ENCODE measurements around the gene PARD3B. TPM values are rescaled to one million over a fixed set of nuclear protein-coding genes. Genes with fewer than 3 reads are reported as not detected.

Gene PARD3B
- polyA plus RNA-seq, 5 donors, result 13.6 to 22.9 (median 19.4) TPM

DNA sequence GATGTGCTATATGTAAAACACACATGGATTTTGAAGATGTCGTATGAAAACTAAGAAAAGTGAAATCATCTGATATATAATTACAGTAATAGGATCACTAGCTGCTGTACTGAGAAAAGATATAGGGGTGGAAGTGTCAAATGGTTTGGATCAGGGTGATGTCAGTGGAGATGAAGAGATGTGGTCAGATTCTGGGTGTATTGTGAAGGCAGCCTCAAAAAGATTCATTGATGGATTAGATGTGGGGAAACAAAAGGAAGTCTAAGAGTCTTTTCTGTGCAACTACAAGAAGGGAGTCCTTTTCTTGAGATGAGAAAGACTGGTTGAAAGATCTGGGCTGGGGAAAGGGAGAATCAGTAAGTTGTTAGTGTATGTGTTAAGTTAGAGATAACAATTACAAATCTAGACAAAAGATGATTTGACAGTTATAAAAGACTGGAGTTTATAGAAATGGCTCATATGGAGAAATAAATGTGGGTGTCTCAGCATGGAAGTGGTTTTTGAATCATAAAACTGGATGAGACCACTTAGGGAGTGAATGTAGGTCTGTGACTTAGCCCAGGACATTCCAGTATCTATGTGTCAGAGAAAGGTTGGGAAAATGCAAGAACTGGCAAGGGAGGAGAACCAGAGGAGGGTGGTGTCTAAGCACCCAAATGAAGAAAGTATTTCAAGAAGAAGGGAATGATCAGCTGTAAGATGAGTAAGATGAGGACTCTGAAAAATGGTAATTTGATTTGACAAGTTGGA is 347.4 kb downstream of the PARD3B start:
- DNase-seq, result no peak

DNA sequence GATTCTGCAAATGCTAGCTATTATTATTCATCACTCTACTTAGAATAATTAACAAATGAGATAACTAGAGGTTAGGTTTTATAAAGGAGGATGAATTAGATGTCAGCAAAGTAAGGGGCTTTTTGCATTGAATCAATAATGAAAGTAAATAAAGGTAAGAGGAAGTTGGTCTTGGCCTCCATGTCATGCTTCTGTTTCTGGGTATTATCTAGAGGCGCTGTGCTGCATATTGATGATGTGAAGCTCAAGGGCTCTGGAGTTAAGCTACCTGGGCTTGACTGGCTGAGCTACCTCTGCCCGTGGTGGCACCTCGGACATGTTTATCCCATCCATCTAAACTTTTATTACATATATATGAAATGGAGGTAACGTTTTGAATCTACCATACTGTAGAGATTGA is 350.9 kb downstream of the PARD3B start:
- DNase-seq, result no peak

DNA sequence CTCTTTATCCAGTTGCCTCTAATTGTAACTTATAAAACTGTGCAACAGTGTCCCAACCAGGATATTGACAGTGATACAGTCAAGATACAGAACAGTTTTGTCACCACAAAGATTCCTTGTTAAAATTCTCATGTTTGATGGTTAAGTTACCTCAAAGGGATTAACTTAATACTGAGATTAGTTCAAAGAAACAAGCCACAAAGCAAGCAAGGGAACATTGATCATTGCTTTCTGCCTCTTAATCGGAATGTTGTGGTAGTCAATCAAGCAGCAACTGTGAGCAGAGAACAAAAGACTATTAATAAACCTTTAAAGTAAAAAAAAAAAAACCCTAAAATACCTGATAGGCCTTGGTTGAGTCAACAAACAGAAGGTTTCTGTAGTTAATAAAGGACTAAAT is 352.3 kb downstream of the PARD3B start:
- DNase-seq, result no peak

DNA sequence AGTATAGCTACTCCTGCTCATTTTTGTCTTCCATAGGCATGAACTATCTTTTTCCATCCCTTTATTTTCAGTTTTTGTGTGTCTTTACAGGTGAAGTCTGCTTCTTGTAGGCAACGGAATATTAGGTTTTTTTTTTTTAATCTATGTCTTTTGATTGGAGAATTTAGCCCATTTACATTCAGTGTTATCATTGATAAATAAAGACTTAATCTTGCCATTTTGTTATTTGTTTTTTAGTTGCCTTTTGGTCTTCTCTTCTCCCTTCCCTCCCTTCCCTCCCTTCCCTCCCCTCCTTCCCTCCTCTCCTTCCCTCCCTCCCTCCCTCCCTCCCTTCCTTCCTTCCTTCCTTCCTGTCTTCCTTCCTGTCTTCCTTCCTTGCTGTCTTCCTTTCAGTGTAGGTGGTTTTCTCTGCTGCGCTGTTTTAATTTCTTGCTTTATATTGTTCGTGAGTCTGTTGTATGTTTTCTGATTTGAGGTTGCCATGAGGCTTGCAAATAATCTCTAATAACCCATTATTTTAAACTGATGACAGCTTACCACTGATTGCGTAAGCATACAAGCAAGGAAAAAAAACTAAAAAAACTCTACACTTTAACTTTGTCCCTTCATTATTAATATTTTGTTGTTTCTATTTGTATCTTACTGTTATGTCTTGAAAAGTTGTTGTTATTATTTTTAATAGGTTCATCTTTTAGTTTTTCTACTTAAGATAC is 353.8 kb downstream of the PARD3B start:
- DNase-seq, result no peak

DNA sequence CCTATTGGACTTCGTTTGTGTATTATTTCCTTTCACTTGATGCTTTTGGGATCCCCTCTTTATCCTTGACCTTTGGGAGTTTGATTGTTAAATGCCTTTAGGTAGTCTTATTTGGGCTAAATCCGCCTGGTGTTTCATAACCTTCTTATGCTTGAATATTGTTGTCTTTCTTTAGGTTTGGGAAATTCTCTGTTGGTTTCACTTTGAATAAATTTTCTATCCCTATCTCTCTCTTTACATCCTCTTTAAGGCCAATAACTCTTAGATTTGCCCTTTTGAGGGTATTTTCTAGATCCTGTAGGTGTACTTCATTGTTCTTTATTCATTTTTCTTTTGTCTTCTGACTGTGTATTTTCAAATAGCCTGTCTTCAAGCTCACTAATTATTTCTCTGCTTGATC is 354.7 kb downstream of the PARD3B start:
- no peak for DNase-seq

DNA sequence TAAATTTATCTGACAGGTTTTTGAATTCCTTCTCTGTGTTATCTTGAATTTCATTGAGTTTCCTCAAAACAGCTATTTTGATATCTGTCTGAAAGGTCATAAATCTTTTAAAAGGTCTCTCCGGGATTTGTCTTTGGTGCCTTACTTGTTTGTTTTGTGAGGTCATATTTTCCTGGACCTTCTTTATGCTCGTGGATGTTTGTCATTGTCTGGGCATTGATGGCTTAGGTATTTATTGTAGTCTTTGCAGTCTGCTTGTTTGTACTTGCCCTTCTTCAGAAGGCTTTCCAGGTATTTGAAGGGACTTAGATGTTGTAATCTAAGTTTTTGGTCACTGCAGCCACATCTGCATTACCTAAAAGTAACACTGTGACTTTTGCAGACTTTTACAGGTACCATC is 355.2 kb downstream of the PARD3B start:
- no peak for DNase-seq

DNA sequence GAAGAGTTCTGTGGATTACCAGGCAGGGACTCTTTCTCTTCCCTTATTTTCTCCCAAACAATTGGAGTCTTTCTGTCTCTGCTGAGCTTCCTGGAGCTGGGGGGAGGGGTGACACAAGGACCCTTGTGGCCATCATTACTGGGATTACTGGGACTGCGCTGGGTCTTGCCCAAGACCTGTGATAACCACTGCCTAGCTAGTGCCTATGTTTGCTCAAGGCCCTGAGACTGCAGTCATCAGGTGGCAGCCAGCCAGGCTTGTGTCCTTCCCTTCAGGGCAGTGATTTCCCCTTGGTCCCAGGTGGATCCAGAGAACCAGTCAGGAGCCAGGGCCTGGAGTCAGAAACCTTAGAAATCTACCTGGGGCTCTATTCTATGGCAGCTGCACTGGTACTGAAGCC is 355.6 kb downstream of the PARD3B start:
- DNase-seq, result no peak

DNA sequence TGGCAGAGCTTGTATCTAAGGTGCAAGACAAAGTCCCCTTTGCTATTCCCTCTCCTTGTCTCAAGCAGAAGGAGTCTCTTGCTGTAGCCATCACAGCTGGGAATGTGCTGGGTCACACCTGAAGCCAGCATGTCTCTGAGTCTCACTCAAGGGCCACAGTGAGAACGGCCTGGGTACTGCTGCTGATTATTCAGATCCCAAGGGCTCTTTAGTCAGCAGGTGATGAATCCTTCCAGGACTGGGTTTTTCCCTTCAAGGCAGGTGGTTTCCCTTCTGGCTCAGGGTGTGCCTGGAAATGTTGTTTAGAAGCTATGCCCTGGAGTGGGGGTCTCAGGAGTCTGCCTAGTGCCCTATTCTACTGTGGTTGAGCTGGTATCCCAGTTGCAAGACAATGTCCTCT is 356.3 kb downstream of the PARD3B start:
- DNase-seq, result no peak

DNA sequence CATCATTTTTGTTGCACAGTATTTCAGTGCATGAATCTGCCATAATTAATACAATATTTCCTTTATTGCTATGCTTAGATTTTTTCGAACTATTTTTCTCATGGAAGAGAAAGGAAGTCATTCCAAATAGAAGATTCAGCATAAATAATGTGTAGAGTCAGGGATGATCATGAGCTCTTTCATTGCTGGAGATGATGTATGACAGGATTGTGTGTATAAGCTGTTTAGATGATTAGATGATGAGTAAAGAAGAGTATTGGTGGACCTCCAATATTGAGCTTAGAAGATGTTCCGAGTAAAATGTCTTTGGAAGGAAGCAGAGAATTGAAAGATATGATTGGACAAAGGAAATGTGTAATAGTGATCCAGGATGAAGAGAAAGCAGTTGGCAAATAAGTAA is 364.5 kb downstream of the PARD3B start:
- no peak for DNase-seq

DNA sequence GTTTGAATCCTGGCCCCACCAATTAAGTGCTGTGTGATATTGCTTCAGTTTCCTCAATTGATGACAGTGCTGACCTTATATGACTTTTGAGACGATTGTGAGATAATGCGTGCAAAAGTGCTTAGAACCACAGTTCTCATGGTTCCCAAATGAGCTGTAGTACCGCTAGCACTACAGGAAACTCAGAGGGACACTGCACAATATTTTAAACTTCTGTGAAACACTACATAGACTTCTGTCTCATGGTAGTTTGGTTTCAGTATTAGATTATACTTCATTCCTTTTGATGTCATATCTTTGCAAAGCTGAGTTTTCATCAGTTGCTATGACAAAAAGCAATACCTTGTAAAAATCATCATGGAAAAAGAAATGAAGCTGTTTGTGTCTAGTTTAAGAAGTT is 368.0 kb downstream of the PARD3B start:
- DNase-seq, result no peak

DNA sequence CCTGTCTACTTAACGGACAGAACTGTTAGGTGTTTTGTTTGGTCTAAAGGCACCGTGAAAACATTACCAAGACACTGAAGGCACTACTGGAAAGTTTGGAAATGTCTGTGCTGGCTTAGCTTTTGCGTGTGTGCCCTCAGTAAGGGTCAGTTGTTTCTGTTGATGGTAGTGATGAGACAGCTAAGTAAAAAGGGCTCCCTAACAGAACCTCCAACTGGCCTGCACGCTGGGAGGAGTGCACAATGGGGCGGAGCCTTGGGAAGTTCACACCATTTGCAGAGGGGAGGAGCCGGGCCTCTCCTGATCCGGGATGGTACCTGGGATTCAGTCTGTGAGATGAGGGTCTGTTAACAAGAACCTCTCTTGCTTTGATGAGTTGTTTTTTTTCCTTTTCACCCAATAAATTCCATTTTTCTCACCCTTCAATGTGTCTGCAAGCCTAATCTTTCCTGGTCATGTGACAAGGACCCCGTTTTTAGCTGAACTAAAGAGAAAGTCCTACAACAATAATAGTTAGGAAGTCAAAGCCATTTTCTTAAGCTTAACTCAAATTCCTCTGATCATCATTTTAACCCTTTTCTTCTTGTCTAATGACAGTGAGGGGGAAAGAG is 368.7 kb downstream of the PARD3B start:
- no peak for DNase-seq

DNA sequence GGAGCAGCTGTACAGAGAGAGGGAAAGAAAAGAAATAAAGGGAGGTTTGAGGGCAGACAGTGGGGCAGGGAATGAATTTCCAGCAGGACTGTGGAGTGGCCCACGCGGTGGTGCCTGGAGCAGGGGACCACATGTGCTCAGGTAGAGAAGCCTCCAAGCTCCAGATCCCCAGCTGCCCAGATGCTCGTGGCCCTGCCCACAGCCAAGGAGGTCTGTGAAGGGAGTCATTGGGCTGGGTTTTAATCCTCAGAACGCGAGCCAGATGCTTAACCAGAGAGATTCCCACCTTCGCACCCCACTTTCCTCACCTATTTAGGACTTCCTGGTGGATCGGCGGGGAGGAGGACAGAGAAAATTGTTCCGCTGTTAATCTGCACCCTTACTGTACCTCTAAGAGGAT is 369.4 kb downstream of the PARD3B start:
- no peak for DNase-seq

DNA sequence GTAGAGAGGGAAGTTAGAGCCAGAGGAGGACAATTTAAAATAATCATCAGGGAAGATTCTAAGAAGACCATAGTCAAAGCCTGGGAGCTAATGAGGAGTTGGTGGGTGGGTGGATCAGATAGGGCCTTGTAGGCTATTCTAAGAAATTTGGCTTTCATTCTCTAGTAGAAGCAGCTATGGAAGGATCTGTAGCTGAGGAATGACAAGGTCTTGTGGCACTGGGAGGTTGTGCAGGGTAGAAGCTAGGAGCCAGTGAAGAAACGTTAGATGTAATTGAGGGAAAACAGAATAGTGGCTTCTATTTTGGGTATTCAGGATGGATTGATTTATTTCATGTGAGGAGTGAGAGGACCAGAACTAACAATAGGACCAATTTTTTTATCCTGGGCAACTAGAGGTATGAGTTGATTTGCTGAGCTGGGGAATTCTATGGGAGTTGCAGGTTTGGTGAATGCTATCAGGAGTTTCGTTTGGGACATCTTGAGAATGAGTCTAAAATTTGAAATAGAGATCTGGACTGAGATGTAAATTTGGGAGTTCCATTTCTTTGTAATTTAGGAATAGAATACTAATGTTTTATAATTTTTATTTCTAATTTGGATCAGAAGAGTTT is 371.9 kb downstream of the PARD3B start:
- no peak for DNase-seq

DNA sequence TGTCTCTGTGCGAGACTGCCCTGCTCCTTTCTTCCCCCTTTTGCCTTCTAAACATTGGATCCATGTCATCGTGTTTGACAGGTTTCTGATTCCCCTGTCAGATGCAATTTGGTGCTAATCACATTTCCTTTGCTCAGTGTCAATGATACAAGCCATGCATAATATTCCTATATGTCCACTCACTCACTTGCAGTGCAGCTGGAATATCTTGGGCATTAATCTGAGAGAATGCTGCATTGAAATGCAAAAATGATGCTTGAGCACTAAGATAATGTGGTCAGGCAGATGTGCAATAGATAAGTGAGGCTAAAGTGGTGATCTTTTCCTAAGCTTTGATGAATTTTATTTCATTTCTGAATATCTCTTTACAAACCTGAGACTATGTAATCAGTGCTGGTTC is 375.5 kb downstream of the PARD3B start:
- DNase-seq, result no peak

DNA sequence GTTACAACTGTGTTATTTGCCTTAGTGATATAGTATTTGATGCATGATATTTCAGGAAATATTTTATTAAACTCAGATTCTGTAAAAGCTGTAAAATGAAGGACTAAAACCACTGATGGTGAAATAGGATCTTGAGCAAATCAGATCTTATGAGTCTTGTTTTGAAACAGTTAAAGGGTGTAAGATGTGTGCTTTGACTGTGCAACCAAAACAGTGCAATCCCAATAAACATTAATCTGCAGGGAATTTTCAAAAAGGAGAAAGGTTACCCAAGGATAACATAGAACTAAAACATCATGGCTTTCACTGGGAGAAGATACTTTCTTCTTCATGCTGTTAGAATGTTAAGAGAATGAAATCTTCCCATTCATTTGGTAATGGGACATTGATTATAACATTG is 378.7 kb downstream of the PARD3B start:
- no peak for DNase-seq

DNA sequence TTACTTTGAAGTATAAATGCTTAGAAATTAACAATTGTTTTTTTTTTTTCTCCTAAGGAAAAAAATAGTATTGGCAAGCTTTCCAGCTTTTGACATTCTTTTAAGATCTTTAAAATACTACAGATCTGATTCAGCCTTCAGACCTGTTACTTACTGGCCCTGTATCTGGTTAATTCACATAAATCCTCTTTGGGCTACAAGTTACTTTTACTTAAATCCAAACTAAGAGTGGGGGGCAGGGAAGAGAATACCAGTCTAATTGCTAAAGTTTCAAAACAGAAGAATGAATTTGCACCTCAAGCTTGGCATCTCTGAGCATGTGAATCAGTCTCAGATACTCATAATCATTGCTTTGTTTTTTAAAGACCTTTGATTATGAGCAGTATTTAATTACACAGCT is 386.3 kb downstream of the PARD3B start:
- no peak for DNase-seq

DNA sequence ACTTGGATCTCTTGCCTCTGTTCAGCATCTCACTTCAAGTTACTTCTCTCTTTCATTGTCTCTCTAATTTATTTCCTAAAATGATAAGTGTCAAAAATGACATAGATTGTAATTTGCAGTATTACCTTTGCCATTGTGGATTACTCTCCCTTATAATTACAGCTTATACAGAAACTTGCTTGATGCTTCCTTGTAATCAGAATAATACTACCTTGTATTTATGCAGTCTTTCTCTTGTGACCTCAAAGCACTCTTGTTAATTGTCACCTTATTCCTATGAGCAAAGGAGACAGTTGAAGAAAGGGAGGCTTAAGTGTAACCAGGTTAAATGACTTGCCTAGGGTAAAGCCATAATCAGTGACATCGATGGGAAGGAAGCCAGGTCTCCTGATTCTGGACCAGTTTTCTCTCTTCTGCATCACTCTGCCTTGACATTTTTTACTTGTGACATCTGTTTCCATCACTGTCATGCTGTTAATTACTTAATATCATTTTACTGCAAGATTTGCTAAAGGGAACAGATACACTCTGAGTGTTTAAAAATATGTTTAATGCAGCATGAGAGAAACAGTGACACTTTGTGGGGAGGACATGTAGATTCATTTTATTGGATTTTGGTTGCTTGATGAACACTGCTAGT is 388.6 kb downstream of the PARD3B start:
- no peak for DNase-seq

DNA sequence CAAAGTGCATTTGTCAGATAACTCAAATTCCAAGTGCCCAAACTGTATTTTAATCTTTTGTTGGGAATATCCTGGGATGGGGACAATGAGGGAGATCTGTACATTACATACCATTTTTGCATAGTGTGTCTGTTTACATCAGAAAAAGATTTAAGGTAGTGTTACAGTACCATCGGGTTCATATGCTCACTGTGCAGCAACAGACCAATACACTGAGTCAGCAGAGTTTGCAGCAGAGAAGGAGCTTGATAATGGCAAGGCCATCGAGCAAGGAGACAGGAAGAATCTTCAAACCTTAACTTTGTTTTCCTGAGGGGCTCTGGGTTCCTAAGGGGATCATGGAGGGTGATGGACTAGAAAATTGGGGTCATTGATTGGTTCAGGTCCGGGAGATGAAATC is 399.7 kb downstream of the PARD3B start:
- no peak for DNase-seq

DNA sequence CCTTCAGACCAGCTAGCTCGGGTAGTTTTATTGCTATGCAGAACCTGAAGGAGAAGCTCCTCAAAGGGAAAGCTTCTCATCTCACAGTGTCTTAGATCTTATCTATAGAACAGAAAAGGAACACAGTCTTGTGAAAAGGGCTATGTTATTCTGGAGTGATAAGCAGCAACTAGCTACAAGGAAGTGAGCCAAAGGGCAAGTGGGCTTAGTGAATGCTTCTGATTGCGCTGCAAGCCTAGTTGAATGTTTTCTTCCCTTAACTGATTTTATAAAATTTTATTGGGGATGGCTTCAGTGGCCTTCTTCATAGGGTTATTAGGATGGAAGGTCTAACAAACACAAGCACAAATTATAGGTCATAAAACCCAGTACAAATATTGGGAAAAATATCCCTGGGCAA is 400.1 kb downstream of the PARD3B start:
- no peak for DNase-seq

DNA sequence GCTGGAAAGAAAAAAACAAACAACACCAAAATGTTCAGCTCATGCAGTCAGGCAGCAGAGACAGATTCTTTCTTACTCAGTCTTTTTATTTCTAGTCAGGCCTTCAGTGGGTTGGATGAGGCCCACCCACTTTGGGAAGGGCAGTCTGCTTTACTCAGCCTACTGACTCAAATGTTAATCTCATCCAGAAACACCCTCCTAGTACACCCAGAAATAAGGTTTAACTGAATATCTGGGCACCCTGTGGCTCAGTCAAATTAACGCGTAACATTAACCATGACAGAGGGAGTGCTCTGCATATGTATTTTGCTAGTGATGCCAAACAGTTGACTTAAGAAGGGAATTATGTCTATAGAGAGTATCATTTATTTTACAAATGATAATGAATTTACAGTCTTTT is 401.6 kb downstream of the PARD3B start:
- DNase-seq, result no peak

DNA sequence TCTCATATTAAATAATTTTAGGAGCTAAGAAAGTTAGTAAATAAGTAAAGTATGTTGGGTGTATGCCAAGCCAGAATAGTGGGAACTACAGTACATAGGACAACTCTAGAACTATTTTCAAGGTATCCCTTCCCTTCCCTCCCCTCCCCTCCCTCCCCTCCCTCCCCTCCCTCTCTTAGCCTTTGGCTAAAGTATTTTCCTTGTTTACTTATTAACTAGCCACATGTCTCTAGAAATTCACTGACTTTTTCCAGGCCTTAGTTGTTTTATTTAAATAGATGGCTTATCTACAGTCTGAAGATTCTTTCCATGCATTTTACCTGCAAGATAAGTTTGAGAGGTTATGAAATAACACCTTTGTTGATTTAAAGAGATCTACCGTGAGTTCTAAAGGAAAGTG is 402.1 kb downstream of the PARD3B start:
- DNase-seq, result no peak

DNA sequence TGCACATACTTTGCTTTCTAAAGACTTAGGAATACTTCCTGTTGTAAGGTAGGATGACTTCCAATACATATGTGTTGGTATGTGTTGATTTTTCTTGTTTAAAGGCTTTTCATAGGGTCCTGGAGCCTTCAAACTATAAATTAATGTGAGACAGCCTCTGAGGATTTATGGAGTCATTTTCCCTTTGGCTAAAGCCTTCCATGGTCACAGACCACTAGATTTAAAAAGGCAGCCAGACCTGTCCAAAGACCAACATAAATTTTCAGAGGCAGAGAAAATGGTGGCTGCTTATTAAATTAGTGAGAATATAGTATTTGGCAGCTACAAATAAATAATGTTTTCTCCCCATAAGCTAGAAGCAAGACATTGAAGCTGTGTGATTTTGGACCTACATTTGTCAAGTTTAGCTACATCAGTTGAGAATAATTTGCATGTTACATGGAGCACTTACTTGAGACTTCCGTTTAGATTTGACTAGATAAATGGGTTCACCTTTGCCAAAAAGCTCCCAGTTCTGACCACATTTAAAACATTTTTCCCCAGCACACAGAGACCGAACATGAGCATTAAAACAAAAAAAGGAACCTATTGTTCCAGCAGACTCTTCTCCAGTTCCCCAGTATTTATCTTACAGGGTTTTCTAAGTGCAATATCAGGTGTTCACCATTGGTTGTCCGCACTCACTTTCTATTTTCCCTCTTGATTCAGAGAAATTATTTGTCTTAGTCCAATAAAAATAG is 402.9 kb downstream of the PARD3B start:
- no peak for DNase-seq

Measured in right lung (tissue), 5 donors.